NCI-H128 (cell line): ENCODE measurements around the gene ATP5MK.
"Not testable (repeated sequence)": the region's sequence is repeated elsewhere in the genome, so short reads cannot be mapped to it uniquely, and the experiment has no call there.

ENCODE experiments used
- DNase-seq: peaks from one replicate; lab custom pipeline; 2025; ENCODE audit not compliant: unreplicated experiment; lab: John Stamatoyannopoulos, UW

The ATP5MK gene

GRCh38 chr10:103396067-103396788, at the start of gene ATP5MK, which contains the start of gene PDCD11:
Gene ATP5MK (minus strand): TSS chr10:103396475. CDS start chr10:103392457, 4,018 bp downstream.
Gene PDCD11 (plus strand): TSS chr10:103396626. CDS start chr10:103398427, 1,801 bp downstream.
- DNase-seq: peak; percentile 91

- DNase-seq: no peak
Measured at GRCh38 chr10:103445366-103445765, 49.1 kb upstream of the ATP5MK start.

GRCh38 chr10:103444478-103444877, 48.2 kb upstream of the ATP5MK start:
- no peak for DNase-seq

- DNase-seq: no peak
Measured at GRCh38 chr10:103443475-103444185, 47.4 kb upstream of the ATP5MK start.

GRCh38 chr10:103442031-103442461, 45.8 kb upstream of the ATP5MK start:
- DNase-seq: no peak

GRCh38 chr10:103441611-103442010, 45.3 kb upstream of the ATP5MK start:
- DNase-seq: no peak

GRCh38 chr10:103441206-103441605, 44.9 kb upstream of the ATP5MK start:
- DNase-seq: no peak

GRCh38 chr10:103440416-103440815, 44.1 kb upstream of the ATP5MK start:
- no peak for DNase-seq

- no peak for DNase-seq
Measured at GRCh38 chr10:103439776-103440175, 43.5 kb upstream of the ATP5MK start.

GRCh38 chr10:103433858-103434257, 37.6 kb upstream of the ATP5MK start:
- no peak for DNase-seq

GRCh38 chr10:103431902-103432301, 35.6 kb upstream of the ATP5MK start:
- DNase-seq: no peak

- no peak for DNase-seq
Measured at GRCh38 chr10:103429647-103430046, 33.4 kb upstream of the ATP5MK start.

GRCh38 chr10:103428989-103429643, 32.8 kb upstream of the ATP5MK start:
- no peak for DNase-seq

- DNase-seq: no peak
Measured at GRCh38 chr10:103427866-103428265, 31.6 kb upstream of the ATP5MK start.

GRCh38 chr10:103423748-103424147, 27.5 kb upstream of the ATP5MK start:
- no peak for DNase-seq

- no peak for DNase-seq
Measured at GRCh38 chr10:103419101-103419500, 22.8 kb upstream of the ATP5MK start.

GRCh38 chr10:103417601-103418000, 21.3 kb upstream of the ATP5MK start:
- DNase-seq: no peak

- DNase-seq: not testable (repeated sequence)
Measured at GRCh38 chr10:103417148-103417469, 20.8 kb upstream of the ATP5MK start.

- DNase-seq: no peak
Measured at GRCh38 chr10:103416436-103417147, 20.3 kb upstream of the ATP5MK start.

- DNase-seq: no peak
Measured at GRCh38 chr10:103415581-103415980, 19.3 kb upstream of the ATP5MK start.

- no peak for DNase-seq
Measured at GRCh38 chr10:103413564-103413963, 17.3 kb upstream of the ATP5MK start.
